ENCODE measurements around the gene CCDC93. TPM values are rescaled to one million over a fixed set of nuclear protein-coding genes. Genes with fewer than 3 reads are reported as not detected.
"Not testable (repeated sequence)": the region's sequence is repeated elsewhere in the genome, so short reads cannot be mapped to it uniquely, and the experiment has no call there.

CCDC93 gene
- total RNA-seq, 1 donor from 2014 or later = 64.5 TPM

- TF ChIP-seq CTCF (IDR thresholded peaks at IDR 0.05; ENCODE audit: unreplicated experiment) = no peak
- no peak for DNase-seq (ENCODE audit: low spot score)
- no peak overlapping the region for H3K4me3 Mint-ChIP-seq (ENCODE audit: unreplicated experiment)
- no peaks in the 10 kb centered on the region for H3K27me3 Mint-ChIP-seq (ENCODE audit: unreplicated experiment)
- peaks cover 16% of the 10 kb centered on the region for H3K4me1 Mint-ChIP-seq (ENCODE audit: unreplicated experiment)
- peaks cover 5% of the 10 kb centered on the region for H3K9me3 Mint-ChIP-seq (ENCODE audit: unreplicated experiment)
- no peak overlapping the region for H3K27ac Mint-ChIP-seq (ENCODE audit: unreplicated experiment)
- no peaks in the 10 kb centered on the region for H3K36me3 Mint-ChIP-seq (ENCODE audit: low read depth, unreplicated experiment)
These were observed 3.0 kb upstream of the CCDC93 start for GRCh38 chr2:118016911-118017310.

- DNase-seq (ENCODE audit: low spot score); H3K4me3 Mint-ChIP-seq (ENCODE audit: unreplicated experiment); H3K27me3 Mint-ChIP-seq (ENCODE audit: unreplicated experiment); H3K27ac Mint-ChIP-seq (ENCODE audit: unreplicated experiment); H3K36me3 Mint-ChIP-seq (ENCODE audit: low read depth, unreplicated experiment); H3K9me3 Mint-ChIP-seq (ENCODE audit: unreplicated experiment): not testable (repeated sequence)
- peaks cover 20% of the 10 kb centered on the region for H3K4me1 Mint-ChIP-seq (ENCODE audit: unreplicated experiment)
These were observed 1.9 kb upstream of the CCDC93 start for GRCh38 chr2:118015761-118016160.

DNA sequence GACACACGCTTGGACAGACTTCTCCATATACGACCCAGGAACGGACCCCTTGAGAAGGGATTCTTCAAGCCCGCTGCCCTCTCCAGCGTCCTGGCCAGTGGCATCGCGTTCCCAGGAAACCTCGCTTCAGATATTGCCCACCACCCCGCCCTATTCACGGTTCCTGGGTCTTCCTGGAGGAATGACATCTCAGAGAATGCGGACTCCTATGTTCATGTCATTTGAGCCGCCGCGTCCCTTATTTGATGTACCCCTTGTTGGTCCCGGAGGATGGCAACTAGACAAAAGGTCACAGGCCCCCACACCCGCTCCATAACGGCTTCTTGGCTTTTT, 588 bp upstream of the CCDC93 start:
- no peaks in the 10 kb centered on the region for H3K36me3 Mint-ChIP-seq (ENCODE audit: low read depth, unreplicated experiment)
- peaks cover 26% of the 10 kb centered on the region for H3K4me1 Mint-ChIP-seq (ENCODE audit: unreplicated experiment)
- H3K27ac Mint-ChIP-seq (ENCODE audit: unreplicated experiment) = no peak overlapping the region
- peak; percentile 12 for DNase-seq (ENCODE audit: low spot score)
- H3K9me3 Mint-ChIP-seq (ENCODE audit: unreplicated experiment) = peaks cover 5% of the 10 kb centered on the region
- peaks cover 2% of the 10 kb centered on the region for H3K27me3 Mint-ChIP-seq (ENCODE audit: unreplicated experiment)
- peak overlapping the region; percentile 96 for H3K4me3 Mint-ChIP-seq (ENCODE audit: unreplicated experiment)
- TF ChIP-seq CTCF (IDR thresholded peaks at IDR 0.05; ENCODE audit: unreplicated experiment) = no peak

GRCh38 chr2:118013221-118013723, 598 bp downstream of the CCDC93 start:
- TF ChIP-seq CTCF (IDR thresholded peaks at IDR 0.05; ENCODE audit: unreplicated experiment) = no peak

GRCh38 chr2:118012778-118013177, 1.1 kb downstream of the CCDC93 start:
- H3K4me3 Mint-ChIP-seq (ENCODE audit: unreplicated experiment) = peak overlapping the region; percentile 86
- H3K27ac Mint-ChIP-seq (ENCODE audit: unreplicated experiment) = peak overlapping the region; percentile 41
- peaks cover 26% of the 10 kb centered on the region for H3K4me1 Mint-ChIP-seq (ENCODE audit: unreplicated experiment)
- H3K36me3 Mint-ChIP-seq (ENCODE audit: low read depth, unreplicated experiment) = peaks cover 5% of the 10 kb centered on the region
- TF ChIP-seq CTCF (IDR thresholded peaks at IDR 0.05; ENCODE audit: unreplicated experiment) = no peak
- no peak for DNase-seq (ENCODE audit: low spot score)
- peaks cover 5% of the 10 kb centered on the region for H3K9me3 Mint-ChIP-seq (ENCODE audit: unreplicated experiment)
- peaks cover 2% of the 10 kb centered on the region for H3K27me3 Mint-ChIP-seq (ENCODE audit: unreplicated experiment)

More at GRCh38 chr2:118013221-118013723, 598 bp downstream of the CCDC93 start:
- Mint-ChIP-seq H3K27ac (ENCODE audit: unreplicated experiment) (peak overlapping the region; percentile 41), H3K4me1 (ENCODE audit: unreplicated experiment) (peaks cover 26% of the 10 kb centered on the region), H3K9me3 (ENCODE audit: unreplicated experiment) (peaks cover 5% of the 10 kb centered on the region), H3K4me3 (ENCODE audit: unreplicated experiment) (peak overlapping the region; percentile 86), H3K36me3 (ENCODE audit: low read depth, unreplicated experiment) (no peaks in the 10 kb centered on the region), H3K27me3 (ENCODE audit: unreplicated experiment) (peaks cover 2% of the 10 kb centered on the region)
- peak; percentile 54 for DNase-seq (ENCODE audit: low spot score)
